HCT116 (cell line): Measurements from ENCODE around the gene ARMH1. TPM values are rescaled to one million over a fixed set of nuclear protein-coding genes. Genes with fewer than 3 reads are reported as not detected.

Experiments
- ATAC-seq: fragments of 200-7000 bp; cut with Tn5 transposase; 2 replicates; pipeline ENCODE4 v1.9.1; 2020; ENCODE audit warnings: mild to moderate bottlenecking, moderate library complexity
- BruUV-seq: library from RNA; stranded (reverse); fragments of 400-500 nt; replicated peaks from 2 replicates; lab custom pipeline; 2021; lab: Mats Ljungman, UMichigan
- CTCF ChIA-PET: fragments of 300-600 bp; sonication (Branson Sonifier 250); formaldehyde crosslinking; loops from one replicate; lab custom pipeline; 2021; ENCODE audit warnings: antibody characterized with exemption; lab: Charles Lee
- POLR2A ChIA-PET: fragments of 300-600, 350-600 bp; sonication (Branson Sonifier 250); formaldehyde crosslinking; loops from one replicate; lab custom pipeline; 2021; ENCODE audit warnings: antibody characterized with exemption; lab: Charles Lee
- RAD21 ChIA-PET, 2 experiments: fragments of 300-600 bp; sonication (Branson Sonifier 250); formaldehyde crosslinking; loops; one replicate each; lab custom pipeline; 2023; ENCODE audit warnings: low total read pairs in 2 of 2; ENCODE audit not compliant: uncharacterized antibody in 2 of 2, unreplicated experiment in 2 of 2, low non-redundant PET in 1 of 2; lab: Charles Lee
- DNase-seq: peaks from one replicate; pipeline ENCODE4 v3.0.0-alpha.2; 2010; ENCODE audit warnings: low read depth, low spot score
- H2AFZ ChIP-seq: fragments of 200-600 bp; shearing (Covaris generic), sonication (generic); 2 replicates; pipeline ENCODE4 v1.6.1; 2017; ENCODE audit warnings: low read depth, mixed run types, mixed read lengths, antibody characterized with exemption, low read length; ENCODE audit not compliant: poor library complexity, severe bottlenecking
- H3K27ac ChIP-seq: 2 replicates; pipeline ENCODE4 v1.5.1; 2012; ENCODE audit warnings: low read depth, low read length
- H3K27me3 ChIP-seq: fragments of 200-600 bp; sonication (generic); 2 replicates; pipeline ENCODE4 v1.6.1; 2016; ENCODE audit warnings: mixed run types, low read length, mixed read lengths; ENCODE audit not compliant: insufficient read depth
- H3K36me3 ChIP-seq, 2 experiments: fragments of 200-500 bp in 1 of 2; fragments of 200-600 bp in 1 of 2; sonication (Bioruptor generic) in 1 of 2; sonication (generic) in 1 of 2; 2 replicates each; pipeline versions ENCODE4 v1.5.1 to v1.6.1; 2014 to 2016; ENCODE audit warnings: low read length in 2 of 2, inconsistent platforms in 1 of 2, mixed read lengths in 1 of 2, mixed run types in 1 of 2; ENCODE audit not compliant: insufficient read depth in 2 of 2, control insufficient read depth in 1 of 2
- H3K4me1 ChIP-seq, 2 experiments: fragments of 200-600 bp in 1 of 2; sonication (generic) in 1 of 2; 2 replicates each; pipeline versions ENCODE4 v1.5.1 to v1.6.1; 2012 to 2017; ENCODE audit warnings: low read length in 2 of 2, inconsistent platforms in 1 of 2, mild to moderate bottlenecking in 1 of 2, mixed read lengths in 1 of 2, mixed run types in 1 of 2, moderate library complexity in 1 of 2; ENCODE audit not compliant: insufficient read depth in 2 of 2, control insufficient read depth in 1 of 2
- H3K4me2 ChIP-seq: fragments of 200-600 bp; sonication (generic); 2 replicates; pipeline ENCODE4 v1.6.1; 2017; ENCODE audit warnings: mixed run types, low read length, mixed read lengths
- H3K4me3 ChIP-seq, 2 experiments: fragments of 200-600 bp in 1 of 2; sonication (generic) in 1 of 2; replicated peaks in 1 of 2; 2 replicates each; pipeline ENCODE4 v1.5.1; 2011 to 2016; ENCODE audit warnings: low read length in 2 of 2, control low read depth in 1 of 2, low read depth in 1 of 2, mild to moderate bottlenecking in 1 of 2, mixed read lengths in 1 of 2, mixed run types in 1 of 2
- H3K79me2 ChIP-seq: fragments of 200-600 bp; sonication (generic); 2 replicates; pipeline ENCODE4 v1.6.1; 2017; ENCODE audit warnings: mild to moderate bottlenecking, mixed run types, low read length, moderate library complexity, mixed read lengths; ENCODE audit not compliant: insufficient read depth
- H3K9ac ChIP-seq: fragments of 200-600 bp; sonication (generic); 2 replicates; pipeline ENCODE4 v1.6.1; 2016; ENCODE audit warnings: low read length, mixed read lengths
- H3K9me2 ChIP-seq: fragments of 200-600 bp; sonication (generic), shearing (Covaris generic); 2 replicates; pipeline ENCODE4 v1.6.1; 2017; ENCODE audit warnings: mixed run types, mild to moderate bottlenecking, moderate library complexity; ENCODE audit not compliant: insufficient read depth
- H3K9me3 ChIP-seq, 2 experiments: fragments of 200-500 bp in 1 of 2; fragments of 200-600 bp in 1 of 2; sonication (Bioruptor generic) in 1 of 2; sonication (generic) in 1 of 2; 2 replicates each; pipeline ENCODE4 v1.6.1; 2014 to 2017; ENCODE audit warnings: low read length in 2 of 2, mixed read lengths in 2 of 2, inconsistent platforms in 1 of 2, low read depth in 1 of 2, mild to moderate bottlenecking in 1 of 2, mixed run types in 1 of 2, moderate library complexity in 1 of 2; ENCODE audit not compliant: control insufficient read depth in 1 of 2, insufficient read depth in 1 of 2
- H4K20me1 ChIP-seq: fragments of 200-600 bp; sonication (generic), shearing (Covaris generic); 2 replicates; pipeline ENCODE4 v1.6.1; 2017; ENCODE audit warnings: mixed run types, mild to moderate bottlenecking, moderate library complexity; ENCODE audit not compliant: insufficient read depth
- ATF3 ChIP-seq: IDR thresholded peaks from 2 replicates; pipeline ENCODE4 v1.6.1; 2012
- CBX3 ChIP-seq: IDR thresholded peaks from 2 replicates; pipeline ENCODE4 v1.6.1; 2012; ENCODE audit warnings: low read depth
- CEBPB ChIP-seq: IDR thresholded peaks from 2 replicates; pipeline ENCODE4 v1.6.1; 2012; ENCODE audit warnings: low read depth
- EGR1 ChIP-seq: IDR thresholded peaks from 2 replicates; pipeline ENCODE4 v1.6.1; 2012; ENCODE audit warnings: low read depth
- EZH2phosphoT487 ChIP-seq: fragments of 200-600 bp; IDR thresholded peaks from 2 replicates; pipeline ENCODE4 v1.6.1; 2018; ENCODE audit warnings: antibody characterized with exemption, borderline replicate concordance
- FOSL1 ChIP-seq: IDR thresholded peaks from 2 replicates; pipeline ENCODE4 v1.6.1; 2012; ENCODE audit warnings: low read depth
- POLR2A ChIP-seq: IDR thresholded peaks from 2 replicates; pipeline ENCODE4 v1.7.0; 2011; ENCODE audit warnings: borderline replicate concordance; ENCODE audit not compliant: insufficient read depth, insufficient read length; ENCODE audit errors: extremely low read depth
- RAD21 ChIP-seq: IDR thresholded peaks from 2 replicates; pipeline ENCODE4 v1.6.1; 2012; ENCODE audit warnings: low read depth, mild to moderate bottlenecking
- REST ChIP-seq: IDR thresholded peaks from 2 replicates; pipeline ENCODE4 v1.6.1; 2012; ENCODE audit warnings: low read depth
- SIN3A ChIP-seq: IDR thresholded peaks from 2 replicates; pipeline ENCODE4 v1.6.1; 2012; ENCODE audit warnings: low read depth
- SP1 ChIP-seq: IDR thresholded peaks from 2 replicates; pipeline ENCODE4 v1.6.1; 2012; ENCODE audit warnings: low read depth
- SRF ChIP-seq: IDR thresholded peaks from 2 replicates; pipeline ENCODE4 v1.6.1; 2012; ENCODE audit warnings: low read depth
- TCF7L2 ChIP-seq: IDR thresholded peaks from 2 replicates; pipeline ENCODE4 v1.7.0; 2011; ENCODE audit warnings: borderline replicate concordance, inconsistent platforms; ENCODE audit not compliant: insufficient read depth, insufficient read length; ENCODE audit errors: extremely low read depth
- YY1 ChIP-seq: IDR thresholded peaks from 2 replicates; pipeline ENCODE4 v1.6.1; 2011; ENCODE audit warnings: low read length, low read depth, moderate library complexity, mild to moderate bottlenecking; ENCODE audit not compliant: insufficient replicate concordance; ENCODE audit errors: extremely low read depth
- ZBTB33 ChIP-seq: IDR thresholded peaks from 2 replicates; pipeline ENCODE4 v1.6.1; 2011; ENCODE audit warnings: mild to moderate bottlenecking, low read length, moderate library complexity; ENCODE audit not compliant: insufficient replicate concordance; ENCODE audit errors: extremely low read depth
- ZNF274 ChIP-seq: fragments of 200-500 bp; sonication (Bioruptor generic); IDR thresholded peaks from 2 replicates; pipeline ENCODE4 v1.6.1; 2014; ENCODE audit warnings: mild to moderate bottlenecking, low read depth, low read length, inconsistent platforms
- intact Hi-C: fragments of 100-400 bp; cut with micrococcal nuclease; formaldehyde crosslinking; loops from 2 replicates; pipeline ENCODE4 v1.10.0; 2022
- total RNA-seq: library from RNA; stranded (reverse); gene quantifications from one replicate; pipeline ENCODE4 v1.2.1, GENCODE V29; 2021; ENCODE audit not compliant: unreplicated experiment

ARMH1 gene
- total RNA-seq, 1 experiment from 2014 or later: 3.2 TPM

GRCh38 chr1:44685218-44685617, 10.7 kb downstream of the ARMH1 start:
- Histone ChIP-seq H3K4me3 (no peak overlapping the region), H3K9me3 (no peaks in the 10 kb centered on the region), H3K9ac (no peak overlapping the region), H3K36me3 (no peaks in the 10 kb centered on the region), H3K27ac (no peak overlapping the region), H4K20me1 (no peaks in the 10 kb centered on the region), H3K27me3 (no peaks in the 10 kb centered on the region), H3K79me2 (no peaks in the 10 kb centered on the region), H3K4me2 (no peak overlapping the region), H3K4me1 (peaks cover 19 to 21% of the 10 kb centered on the region in 2 experiments), H2AFZ (no peak overlapping the region), H3K9me2 (no peaks in the 10 kb centered on the region)
- intact Hi-C loops: no loop called here
- no peak for DNase-seq
- POLR2A ChIA-PET: interaction anchor here (0.5 to 0.7 kb wide), 2 partner anchors 11 to 18 kb away, joined by 3 read pairs; partner anchors contain the start of gene TMEM53
- no peak for ATAC-seq
- TF ChIP-seq SRF: no peak
- RAD21 ChIA-PET: no interaction called here
- CTCF ChIA-PET: no interaction called here
- no TSS peak for BruUV-seq

GRCh38 chr1:44685881-44686280, 11.4 kb downstream of the ARMH1 start:
- intact Hi-C loops: no loop called here
- Histone ChIP-seq H3K4me3 (no peak overlapping the region), H3K27me3 (no peaks in the 10 kb centered on the region), H3K9me2 (no peaks in the 10 kb centered on the region), H3K9ac (no peak overlapping the region), H3K36me3 (no peaks in the 10 kb centered on the region), H3K4me1 (peaks cover 26 to 28% of the 10 kb centered on the region in 2 experiments), H2AFZ (no peak overlapping the region), H4K20me1 (no peaks in the 10 kb centered on the region), H3K79me2 (no peaks in the 10 kb centered on the region), H3K4me2 (no peak overlapping the region), H3K27ac (no peak overlapping the region), H3K9me3 (no peaks in the 10 kb centered on the region)
- no TSS peak for BruUV-seq
- no peak for DNase-seq
- ChIA-PET CTCF (no interaction called here), RAD21 (no interaction called here), POLR2A (interaction anchor here (0.5 kb wide), 1 partner anchor 18 kb away, joined by 3 read pairs; no protein-coding TSS in a partner anchor)
- no peak for ATAC-seq
- TF ChIP-seq TCF7L2 (no peak), RAD21 (no peak), SIN3A (no peak), SP1 (no peak), ZBTB33 (no peak), ZNF274 (no peak), ATF3 (no peak), FOSL1 (no peak), POLR2A (no peak), CBX3 (no peak), SRF (no peak), CEBPB (no peak), EGR1 (no peak), EZH2phosphoT487 (no peak), YY1 (no peak), REST (no peak)
